Measurements from ENCODE around the gene CBLC. TPM values are rescaled to one million over a fixed set of nuclear protein-coding genes. Genes with fewer than 3 reads are reported as not detected.

Gene CBLC
- total RNA-seq, 6 donors from 2014 or later, result 2.9 to 10.5 (median 4.5) TPM

GRCh38 chr19:44738136-44738535 lies 39.6 kb upstream of the CBLC start:
- H3K4me3 ChIP-seq, result no peak overlapping the region
- H3K27ac ChIP-seq, result peak overlapping the region in 1 of 4 donors; percentile 44
- WGBS, 2 donors, result 84 to 85% methylated on average over 2 of the region's 2 CpGs
- no peak for ATAC-seq (ENCODE audit: low FRiP score in 2 of 2)
- no peak for TF ChIP-seq EP300 (IDR thresholded peaks at IDR 0.05)
- TF ChIP-seq, protein P1, sequence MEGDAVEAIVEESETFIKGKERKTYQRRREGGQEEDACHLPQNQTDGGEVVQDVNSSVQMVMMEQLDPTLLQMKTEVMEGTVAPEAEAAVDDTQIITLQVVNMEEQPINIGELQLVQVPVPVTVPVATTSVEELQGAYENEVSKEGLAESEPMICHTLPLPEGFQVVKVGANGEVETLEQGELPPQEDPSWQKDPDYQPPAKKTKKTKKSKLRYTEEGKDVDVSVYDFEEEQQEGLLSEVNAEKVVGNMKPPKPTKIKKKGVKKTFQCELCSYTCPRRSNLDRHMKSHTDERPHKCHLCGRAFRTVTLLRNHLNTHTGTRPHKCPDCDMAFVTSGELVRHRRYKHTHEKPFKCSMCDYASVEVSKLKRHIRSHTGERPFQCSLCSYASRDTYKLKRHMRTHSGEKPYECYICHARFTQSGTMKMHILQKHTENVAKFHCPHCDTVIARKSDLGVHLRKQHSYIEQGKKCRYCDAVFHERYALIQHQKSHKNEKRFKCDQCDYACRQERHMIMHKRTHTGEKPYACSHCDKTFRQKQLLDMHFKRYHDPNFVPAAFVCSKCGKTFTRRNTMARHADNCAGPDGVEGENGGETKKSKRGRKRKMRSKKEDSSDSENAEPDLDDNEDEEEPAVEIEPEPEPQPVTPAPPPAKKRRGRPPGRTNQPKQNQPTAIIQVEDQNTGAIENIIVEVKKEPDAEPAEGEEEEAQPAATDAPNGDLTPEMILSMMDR (IDR thresholded peaks at IDR 0.05), result no peak
- TF ChIP-seq POLR2AphosphoS5 (IDR thresholded peaks at IDR 0.05), result no peak
- TF ChIP-seq POLR2A (IDR thresholded peaks at IDR 0.05), result no peak
- no peaks in the 10 kb centered on the region for H3K9me3 ChIP-seq
- no peak for DNase-seq
- no peaks in the 10 kb centered on the region for H3K36me3 ChIP-seq
- H3K27me3 ChIP-seq, result no peaks in the 10 kb centered on the region
- peaks cover 39 to 57% (median 40%) of the 10 kb centered on the region in 4 donors for H3K4me1 ChIP-seq

DNA sequence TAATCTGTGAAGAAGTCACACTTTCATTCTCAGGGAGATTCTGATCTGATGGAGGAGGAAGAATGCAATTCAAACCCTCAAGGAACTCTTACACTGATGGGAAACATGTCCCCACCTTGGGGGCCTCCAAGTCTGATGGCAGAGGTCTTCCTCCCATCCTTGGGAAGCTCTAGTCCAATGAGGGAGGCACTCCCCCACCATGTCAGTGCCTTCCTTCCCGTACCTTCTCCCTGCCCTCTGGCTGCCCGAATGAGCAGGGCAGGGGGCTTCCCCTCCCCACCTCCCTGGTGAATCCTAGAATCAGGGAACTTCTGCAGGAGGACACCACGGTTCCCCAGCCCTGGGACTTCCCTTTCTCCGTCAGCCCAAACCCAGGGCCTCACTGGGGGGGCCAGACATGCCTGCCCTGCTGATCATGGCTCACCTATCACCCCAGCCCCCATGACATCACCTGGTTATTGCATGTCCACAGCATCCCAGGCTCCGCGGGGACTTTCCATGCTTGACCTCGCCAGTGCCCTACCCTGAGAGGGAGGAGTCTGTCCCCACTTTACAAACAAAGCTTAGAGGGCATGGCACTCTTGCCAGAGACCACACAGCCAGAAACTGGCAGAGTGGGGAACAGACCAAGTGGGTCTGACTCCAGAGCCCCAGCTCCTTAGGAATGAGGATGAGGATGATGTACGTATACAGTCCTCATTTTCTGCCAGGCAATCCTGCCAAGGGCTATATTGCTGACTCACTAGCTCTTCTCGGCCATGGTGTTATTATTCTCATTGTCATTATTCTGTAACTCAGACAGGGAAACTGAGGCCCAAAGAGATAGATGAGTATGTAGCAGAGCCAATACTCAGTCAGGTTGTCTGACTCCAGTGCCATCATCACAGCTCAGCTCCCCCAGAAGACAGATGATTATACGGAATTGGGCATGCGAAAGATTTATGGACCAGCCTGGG lies 38.8 kb upstream of the CBLC start:
- WGBS, 2 donors, result 36 to 70% methylated on average over 10 to 11 of the region's 11 CpGs
- H3K4me1 ChIP-seq, result peaks cover 47 to 65% (median 48%) of the 10 kb centered on the region in 4 donors
- H3K27me3 ChIP-seq, result no peaks in the 10 kb centered on the region
- H3K4me3 ChIP-seq, result no peak overlapping the region
- TF ChIP-seq, protein P1 (IDR thresholded peaks at IDR 0.05), result no peak
- TF ChIP-seq POLR2AphosphoS5 (IDR thresholded peaks at IDR 0.05) (peak in 1 of 2 donors; percentile 47), POLR2A (IDR thresholded peaks at IDR 0.05) (no peak), EP300 (IDR thresholded peaks at IDR 0.05) (no peak)
- ATAC-seq (ENCODE audit: low FRiP score in 2 of 2) (no peak), DNase-seq (peak in 1 of 2 donors; percentile 83)
- H3K36me3 ChIP-seq, result no peaks in the 10 kb centered on the region
- no peaks in the 10 kb centered on the region for H3K9me3 ChIP-seq
- peak overlapping the region in 2 of 4 donors; percentile 11 to 44 for H3K27ac ChIP-seq

DNA sequence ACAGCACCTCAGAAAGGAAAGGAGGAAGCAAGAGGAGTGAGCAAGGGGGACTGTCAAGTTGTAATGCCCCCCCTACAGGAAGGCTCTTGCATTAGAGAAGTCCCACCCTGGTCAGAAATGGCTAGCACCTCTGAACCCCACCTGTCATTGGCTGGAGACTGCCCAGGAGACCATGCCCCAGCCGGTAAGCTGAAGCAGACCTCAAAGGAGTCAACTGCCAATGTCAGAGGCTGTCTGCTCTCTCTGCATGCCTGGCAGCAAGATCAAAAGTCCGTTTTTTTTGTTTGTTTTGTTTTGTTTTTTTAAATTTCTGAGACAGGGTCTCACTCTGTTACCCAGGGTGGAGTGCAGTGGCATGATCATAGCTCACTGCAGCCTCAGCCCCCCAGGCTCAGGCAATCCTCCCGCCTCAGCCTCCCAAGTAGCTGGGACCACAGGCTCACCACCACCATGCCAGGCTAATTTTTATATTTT lies 37.3 kb upstream of the CBLC start:
- DNase-seq (no peak), ATAC-seq (ENCODE audit: low FRiP score in 2 of 2) (no peak)
- Histone ChIP-seq H3K9me3 (no peaks in the 10 kb centered on the region), H3K27ac (peak overlapping the region; percentile 89 to 98 (median 97)), H3K4me3 (no peak overlapping the region), H3K4me1 (peaks cover 61 to 80% (median 63%) of the 10 kb centered on the region in 4 donors), H3K36me3 (no peaks in the 10 kb centered on the region), H3K27me3 (no peaks in the 10 kb centered on the region)
- no peak for TF ChIP-seq POLR2AphosphoS5 (IDR thresholded peaks at IDR 0.05)
- no peak for TF ChIP-seq EP300 (IDR thresholded peaks at IDR 0.05)
- no peak for TF ChIP-seq POLR2A (IDR thresholded peaks at IDR 0.05)
- TF ChIP-seq, protein P1 (IDR thresholded peaks at IDR 0.05), result no peak
- 57 to 58% methylated on average over 3 of the region's 3 CpGs for WGBS, 2 donors

GRCh38 chr19:44741258-44741731 lies 36.4 kb upstream of the CBLC start:
- 43 to 61% methylated on average over 6 of the region's 6 CpGs for WGBS, 2 donors
- no peak overlapping the region for H3K4me3 ChIP-seq
- peaks cover 70 to 88% (median 72%) of the 10 kb centered on the region in 4 donors for H3K4me1 ChIP-seq
- H3K9me3 ChIP-seq, result no peaks in the 10 kb centered on the region
- H3K27me3 ChIP-seq, result no peaks in the 10 kb centered on the region
- H3K27ac ChIP-seq, result peak overlapping the region; percentile 89 to 98 (median 97)
- ATAC-seq (ENCODE audit: low FRiP score in 2 of 2), result no peak
- TF ChIP-seq POLR2A (IDR thresholded peaks at IDR 0.05), result no peak
- TF ChIP-seq EP300 (IDR thresholded peaks at IDR 0.05), result no peak
- TF ChIP-seq POLR2AphosphoS5 (IDR thresholded peaks at IDR 0.05), result no peak
- TF ChIP-seq, protein P1 (IDR thresholded peaks at IDR 0.05), result no peak
- no peaks in the 10 kb centered on the region for H3K36me3 ChIP-seq
- DNase-seq, result no peak

Measured in upper lobe of left lung (tissue), 6 donors.